Endodermal cell (in vitro differentiated cells): ENCODE data around the gene RPS15. TPM values are rescaled to one million over a fixed set of nuclear protein-coding genes. Genes with fewer than 3 reads are reported as not detected.

Experiments used
- DNase-seq: peaks from one replicate; pipeline ENCODE4 v3.0.0-alpha.2; 2017
- H3K27ac ChIP-seq: 2 replicates; pipeline ENCODE4 v1.5.1; 2013; ENCODE audit warnings: mild to moderate bottlenecking, low read depth, low read length, moderate library complexity
- H3K27me3 ChIP-seq: 2 replicates; pipeline ENCODE4 v1.6.1; 2013; ENCODE audit warnings: mild to moderate bottlenecking, low read length, moderate library complexity; ENCODE audit not compliant: insufficient read depth, control insufficient read depth, poor library complexity, severe bottlenecking
- H3K36me3 ChIP-seq: 2 replicates; pipeline ENCODE4 v1.7.0; 2013; ENCODE audit warnings: mild to moderate bottlenecking, low read length, moderate library complexity; ENCODE audit not compliant: control insufficient read depth, insufficient read depth
- H3K4me1 ChIP-seq: one replicate; pipeline ENCODE4 v1.7.0; 2013; ENCODE audit warnings: low read length; ENCODE audit not compliant: control insufficient read depth, insufficient read depth
- H3K4me3 ChIP-seq: 2 replicates; pipeline ENCODE4 v1.5.1; 2013; ENCODE audit warnings: mild to moderate bottlenecking, low read length, moderate library complexity
- H3K9ac ChIP-seq: 2 replicates; pipeline ENCODE4 v1.6.1; 2013; ENCODE audit warnings: mild to moderate bottlenecking, low read length, moderate library complexity; ENCODE audit not compliant: poor library complexity, severe bottlenecking; ENCODE audit errors: extremely low read depth
- H3K9me3 ChIP-seq: 2 replicates; pipeline ENCODE4 v1.6.1; 2013; ENCODE audit warnings: mild to moderate bottlenecking, low read length, moderate library complexity; ENCODE audit not compliant: control insufficient read depth
- H3K27ac Mint-ChIP-seq: 2 replicates; pipeline ENCODE4 v1.8.0; 2020; ENCODE audit warnings: mixed read lengths
- H3K27me3 Mint-ChIP-seq: 2 replicates; pipeline ENCODE4 v1.8.0; 2021; ENCODE audit warnings: mild to moderate bottlenecking, mixed read lengths; ENCODE audit not compliant: insufficient read depth
- H3K36me3 Mint-ChIP-seq: 2 replicates; pipeline ENCODE4 v1.8.0; 2020; ENCODE audit warnings: low read depth, mixed read lengths
- H3K4me1 Mint-ChIP-seq: 2 replicates; pipeline ENCODE4 v1.8.0; 2020; ENCODE audit warnings: mixed read lengths
- H3K4me3 Mint-ChIP-seq: 2 replicates; pipeline ENCODE4 v1.8.0; 2020; ENCODE audit warnings: mild to moderate bottlenecking, moderate library complexity, mixed read lengths
- H3K9me3 Mint-ChIP-seq: 2 replicates; pipeline ENCODE4 v1.8.0; 2020; ENCODE audit warnings: mild to moderate bottlenecking, mixed read lengths
- CTCF ChIP-seq: fragments of 200-600 bp; sonication (generic); conservative IDR thresholded peaks from 2 replicates; pipeline ENCODE4 v1.5.0; 2021; ENCODE audit warnings: antibody characterized with exemption, mild to moderate bottlenecking
- WGBS, 2 experiments: methylation state at CpG; one replicate each; pipeline versions ENCODE4 v1.1.5 to v1.1.7; 2013; ENCODE audit warnings: missing lambda C conversion rate in 2 of 2, mixed read lengths in 1 of 2; ENCODE audit not compliant: insufficient coverage in 1 of 2, insufficient read length in 1 of 2; 5-methylcytosine and 5-hydroxymethylcytosine counted together
- total RNA-seq, 2 donors: library from RNA; stranded (reverse); fragmentation: NEBNext Ultra II Directional in 1 of 2; extraction: Animal tissue kit (Norgen Biotek cat#: 25700) in 1 of 2; gene quantifications; 2 replicates in 1 of 2; 3 replicates in 1 of 2; pipeline ENCODE4 v1.2.1, GENCODE V29; 2021

The RPS15 gene
- total RNA-seq, 2 donors from 2014 or later = 1,298 to 1,321 TPM

GRCh38 chr19:1456121-1456900 lies 18.1 kb downstream of the RPS15 start:
- no peak for TF ChIP-seq CTCF
- Histone ChIP-seq H3K36me3 (no peaks in the 10 kb centered on the region), H3K27ac (no peak overlapping the region), H3K9me3 (no peaks in the 10 kb centered on the region), H3K4me3 (no peak overlapping the region), H3K4me1 (no peaks in the 10 kb centered on the region), H3K9ac (no peak overlapping the region), H3K27me3 (peaks cover 55% of the 10 kb centered on the region)
- 91 to 94% methylated on average over 22 to 43 of the region's 43 CpGs for WGBS, 2 experiments
- H3K4me3 Mint-ChIP-seq = no peak overlapping the region
- H3K27ac Mint-ChIP-seq = no peak overlapping the region
- peaks cover 73% of the 10 kb centered on the region for H3K27me3 Mint-ChIP-seq
- DNase-seq = no peak
- no peaks in the 10 kb centered on the region for H3K4me1 Mint-ChIP-seq
- no peaks in the 10 kb centered on the region for H3K36me3 Mint-ChIP-seq
- H3K9me3 Mint-ChIP-seq = no peaks in the 10 kb centered on the region

- H3K9me3 Mint-ChIP-seq = no peaks in the 10 kb centered on the region
- H3K27ac Mint-ChIP-seq = no peak overlapping the region
- no peak overlapping the region for H3K4me3 Mint-ChIP-seq
- Histone ChIP-seq H3K9ac (no peak overlapping the region), H3K4me3 (no peak overlapping the region), H3K27ac (no peak overlapping the region), H3K36me3 (no peaks in the 10 kb centered on the region), H3K4me1 (no peaks in the 10 kb centered on the region), H3K27me3 (peaks cover 46% of the 10 kb centered on the region), H3K9me3 (no peaks in the 10 kb centered on the region)
- peaks cover 64% of the 10 kb centered on the region for H3K27me3 Mint-ChIP-seq
- TF ChIP-seq CTCF = peak; percentile 57
- H3K4me1 Mint-ChIP-seq = no peaks in the 10 kb centered on the region
- peak; percentile 87 for DNase-seq
- H3K36me3 Mint-ChIP-seq = no peaks in the 10 kb centered on the region
- WGBS, 2 experiments = 73 to 85% methylated on average over 44 to 48 of the region's 48 CpGs
These were observed 19.0 kb downstream of the RPS15 start for GRCh38 chr19:1457031-1457739.

GRCh38 chr19:1457892-1458291 lies 19.7 kb downstream of the RPS15 start:
- Histone ChIP-seq H3K9me3 (no peaks in the 10 kb centered on the region), H3K4me3 (no peak overlapping the region), H3K9ac (no peak overlapping the region), H3K27me3 (peaks cover 39% of the 10 kb centered on the region), H3K27ac (no peak overlapping the region), H3K4me1 (no peaks in the 10 kb centered on the region), H3K36me3 (no peaks in the 10 kb centered on the region)
- Mint-ChIP-seq H3K36me3 (no peaks in the 10 kb centered on the region), H3K4me1 (no peaks in the 10 kb centered on the region), H3K9me3 (no peaks in the 10 kb centered on the region), H3K27me3 (peaks cover 59% of the 10 kb centered on the region), H3K27ac (no peak overlapping the region), H3K4me3 (no peak overlapping the region)
- TF ChIP-seq CTCF = no peak
- no peak for DNase-seq
- 91 to 92% methylated on average over 11 to 16 of the region's 16 CpGs for WGBS, 2 experiments
